HepG2 (cell line): Measurements from ENCODE around the gene KISS1. TPM values are rescaled to one million over a fixed set of nuclear protein-coding genes. Genes with fewer than 3 reads are reported as not detected.

Experiments
- BCLAF1 ChIP-seq: fragments of 450-650 bp; IDR thresholded peaks from 2 replicates; pipeline ENCODE4 v1.6.1; 2017; ENCODE audit warnings: mild to moderate bottlenecking
- CREB1 ChIP-seq, 2 experiments: fragments of 450-650 bp in 1 of 2; IDR thresholded peaks; 2 replicates each; pipeline ENCODE4 v1.6.1; 2016 to 2017; ENCODE audit warnings: control low read depth in 1 of 2, mild to moderate bottlenecking in 1 of 2, missing compliant biosample characterization in 1 of 2, missing genetic modification characterization in 1 of 2
- FOXK1 ChIP-seq: sonication (generic); formaldehyde crosslinking; IDR thresholded peaks from 2 replicates; pipeline ENCODE4 v1.4.0; 2020; ENCODE audit warnings: low read depth, missing genetic modification reagents, borderline replicate concordance
- FOXM1 ChIP-seq: sonication (generic); formaldehyde crosslinking; IDR thresholded peaks from 2 replicates; pipeline ENCODE4 v1.5.0; 2020; ENCODE audit warnings: missing genetic modification reagents
- GABPB1 ChIP-seq: IDR thresholded peaks from 2 replicates; pipeline ENCODE4 v1.6.1; 2016; ENCODE audit warnings: mild to moderate bottlenecking, missing genetic modification reagents, moderate library complexity, missing compliant biosample characterization
- HNRNPH1 ChIP-seq: fragments of 200-400 bp; formaldehyde crosslinking; optimal IDR thresholded peaks from 2 replicates; pipeline ENCODE3; 2017; ENCODE audit warnings: mild to moderate bottlenecking, low read depth, low read length
- ISX ChIP-seq: sonication (generic); formaldehyde crosslinking; conservative IDR thresholded peaks from 2 replicates; pipeline ENCODE4 v1.5.0; 2020; ENCODE audit warnings: missing genetic modification reagents
- JARID2 ChIP-seq: sonication (generic); formaldehyde crosslinking; IDR thresholded peaks from 2 replicates; pipeline ENCODE4 v1.8.1; 2023; ENCODE audit warnings: missing genetic modification reagents, inconsistent platforms; ENCODE audit not compliant: insufficient replicate concordance
- NFRKB ChIP-seq: fragments of 450-650 bp; IDR thresholded peaks from 2 replicates; pipeline ENCODE4 v1.6.1; 2017
- PHF5A ChIP-seq: IDR thresholded peaks from one replicate; pipeline ENCODE4 v1.6.1; 2018; ENCODE audit warnings: low read depth, missing genetic modification reagents; ENCODE audit not compliant: unreplicated experiment
- TFE3 ChIP-seq: IDR thresholded peaks from 2 replicates; pipeline ENCODE4 v1.6.1; 2016
- UBTF ChIP-seq: sonication (generic); formaldehyde crosslinking; IDR thresholded peaks from 2 replicates; pipeline ENCODE4 v1.4.0; 2020; ENCODE audit warnings: mild to moderate bottlenecking, missing genetic modification reagents
- ZBTB8A ChIP-seq: sonication (generic); formaldehyde crosslinking; IDR thresholded peaks from 2 replicates; pipeline ENCODE4 v1.4.0; 2020; ENCODE audit warnings: mild to moderate bottlenecking, low read depth, missing genetic modification reagents, borderline replicate concordance
- ZNF34 ChIP-seq: sonication (generic); formaldehyde crosslinking; IDR thresholded peaks from 2 replicates; pipeline ENCODE4 v1.4.0; 2020; ENCODE audit warnings: mild to moderate bottlenecking, missing genetic modification reagents, borderline replicate concordance
- ZNF431 ChIP-seq: sonication (generic); formaldehyde crosslinking; IDR thresholded peaks from 2 replicates; pipeline ENCODE4 v1.9.0; 2022; ENCODE audit warnings: missing genetic modification reagents, low read depth, mild to moderate bottlenecking, borderline replicate concordance
- ZNF460 ChIP-seq: sonication (generic); formaldehyde crosslinking; IDR thresholded peaks from 2 replicates; pipeline ENCODE4 v1.5.1; 2020; ENCODE audit warnings: missing genetic modification reagents, mild to moderate bottlenecking, borderline replicate concordance
- ZNF652 ChIP-seq: IDR thresholded peaks from 2 replicates; pipeline ENCODE4 v1.6.1; 2016; ENCODE audit warnings: low read depth, borderline replicate concordance
- ZNF75D ChIP-seq: sonication (generic); formaldehyde crosslinking; IDR thresholded peaks from 2 replicates; pipeline ENCODE4 v1.8.1; 2023; ENCODE audit warnings: missing genetic modification reagents, mild to moderate bottlenecking, borderline replicate concordance
- ZNF841 ChIP-seq: sonication (generic); formaldehyde crosslinking; IDR thresholded peaks from 2 replicates; pipeline ENCODE4 v1.8.1; 2023; ENCODE audit warnings: missing genetic modification reagents, borderline replicate concordance
- polyA plus RNA-seq, 8 experiments: library from polyadenylated mRNA; depleted of rRNA in 3 of 8; stranded (reverse) in 7 of 8; unstranded in 1 of 8; fragments of >200 nt; fragmentation: Illumina TruSeq in 4 of 8; extraction: Trizol in 4 of 8; gene quantifications; 2 replicates each; pipeline versions ENCODE4 v1.2.1 to v1.2.3, GENCODE V29; 2011 to 2016; ENCODE audit warnings: low read depth in 4 of 8, missing spikeins in 1 of 8, mixed read lengths in 1 of 8; ENCODE audit not compliant: insufficient read depth in 1 of 8
- total RNA-seq, 5 experiments: library from RNA; depleted of rRNA; stranded (reverse); fragments of >200 nt; fragmentation: Illumina TruSeq; extraction: Trizol; gene quantifications; 2 replicates each; pipeline ENCODE4 v1.2.3, GENCODE V29; 2016; ENCODE audit warnings: low read depth in 1 of 5

KISS1 gene
- total and polyA plus RNA-seq, 2 of the 13 experiments (the other 11 are each of a cell fraction or from before 2014, with no cell fraction given), result 0.24 to 0.80 TPM

- TF ChIP-seq ZNF75D (CRISPR knock-in tag) (no peak), ISX (CRISPR knock-in tag) (no peak), FOXM1 (no peak), ZNF34 (CRISPR knock-in tag) (peak; percentile 88; the same call in 1 of the 2 replicates), PHF5A (CRISPR knock-in tag) (no peak), TFE3 (CRISPR knock-in tag) (peak; percentile 92), GABPB1 (peak; percentile 88), ZBTB8A (0 out of 2 replicates have a peak, but pooled peaks have one; percentile 17), CREB1 (IDR thresholded peaks at IDR 0.05) (peak; percentile 41; the same call in 1 of the 2 replicates), CREB1 (CRISPR knock-in tag; IDR thresholded peaks at IDR 0.05) (0 out of 2 replicates have a peak, but pooled peaks have one; percentile 6), FOXK1 (CRISPR knock-in tag) (0 out of 2 replicates have a peak, but pooled peaks have one; percentile 27), NFRKB (no peak), JARID2 (CRISPR knock-in tag) (no peak), ZNF431 (CRISPR knock-in tag) (0 out of 2 replicates have a peak, but pooled peaks have one; percentile 54), HNRNPH1 (no peak), ZNF652 (CRISPR knock-in tag) (peak; percentile 73), BCLAF1 (no peak), ZNF841 (CRISPR knock-in tag) (no peak), UBTF (0 out of 2 replicates have a peak, but pooled peaks have one; percentile 41), ZNF460 (CRISPR knock-in tag) (no peak)
Observed at GRCh38 chr1:204213668-204214662, 17.7 kb upstream of the KISS1 start, which contains the start of gene GOLT1A (continued).
